HEK293 (cell line): ENCODE data around the gene VRTN.

Experiments used
- CTCF ChIP-seq: fragments of 450-650 bp; formaldehyde crosslinking; IDR thresholded peaks from 2 replicates; pipeline ENCODE4 v1.5.1; 2016; ENCODE audit warnings: missing biosample characterization, missing genetic modification characterization
- GLI4 ChIP-seq: fragments of 450-650 bp; formaldehyde crosslinking; IDR thresholded peaks from 2 replicates; pipeline ENCODE4 v1.5.1; 2016; ENCODE audit warnings: missing biosample characterization, missing genetic modification characterization
- PATZ1 ChIP-seq: fragments of 450-650 bp; formaldehyde crosslinking; IDR thresholded peaks from 2 replicates; pipeline ENCODE4 v1.5.1; 2016; ENCODE audit warnings: missing biosample characterization, missing genetic modification characterization
- TCF7L2 ChIP-seq: IDR thresholded peaks from 2 replicates; pipeline ENCODE4 v1.6.1; 2011; ENCODE audit warnings: low read depth, mild to moderate bottlenecking, inconsistent platforms, low read length, moderate library complexity, borderline replicate concordance
- ZBTB1 ChIP-seq: fragments of 450-650 bp; formaldehyde crosslinking; IDR thresholded peaks from 2 replicates; pipeline ENCODE4 v1.5.1; 2016; ENCODE audit warnings: missing biosample characterization, missing genetic modification characterization
- ZBTB21 ChIP-seq: fragments of 450-650 bp; formaldehyde crosslinking; IDR thresholded peaks from 2 replicates; pipeline ENCODE4 v1.5.1; 2017; ENCODE audit warnings: missing biosample characterization, missing genetic modification characterization
- ZBTB8A ChIP-seq: fragments of 450-650 bp; formaldehyde crosslinking; IDR thresholded peaks from 2 replicates; pipeline ENCODE4 v1.5.1; 2016; ENCODE audit warnings: missing biosample characterization, missing genetic modification characterization
- ZNF146 ChIP-seq: fragments of 450-650 bp; formaldehyde crosslinking; IDR thresholded peaks from 2 replicates; pipeline ENCODE4 v1.5.1; 2016; ENCODE audit warnings: missing biosample characterization, missing genetic modification characterization
- ZNF175 ChIP-seq: fragments of 450-650 bp; formaldehyde crosslinking; IDR thresholded peaks from 2 replicates; pipeline ENCODE4 v1.5.1; 2016; ENCODE audit warnings: missing biosample characterization, missing genetic modification characterization
- ZNF2 ChIP-seq: fragments of 450-650 bp; formaldehyde crosslinking; IDR thresholded peaks from 2 replicates; pipeline ENCODE4 v1.5.1; 2016; ENCODE audit warnings: missing biosample characterization, missing genetic modification characterization
- ZNF274 ChIP-seq, 2 experiments: fragments of 200-500 bp in 1 of 2; fragments of 450-650 bp in 1 of 2; sonication (Bioruptor generic) in 1 of 2; formaldehyde crosslinking in 1 of 2; IDR thresholded peaks; 2 replicates each; pipeline versions ENCODE4 v1.5.1 to v1.6.1; 2014 to 2016; ENCODE audit warnings: borderline replicate concordance in 1 of 2, inconsistent platforms in 1 of 2, low read length in 1 of 2, missing biosample characterization in 1 of 2, missing genetic modification characterization in 1 of 2

GRCh38 chr14:74368441-74368840 lies 20.2 kb downstream of the VRTN start:
- TF ChIP-seq GLI4 (tag by site-specific recombination) (no peak), ZBTB1 (tag by site-specific recombination) (no peak), PATZ1 (tag by site-specific recombination) (no peak), ZBTB8A (tag by site-specific recombination) (no peak), ZNF175 (tag by site-specific recombination) (no peak), ZNF274 (IDR thresholded peaks at IDR 0.05; ENCODE audit: low read length) (no peak), ZNF274 (tag by site-specific recombination; IDR thresholded peaks at IDR 0.05; ENCODE audit: borderline replicate concordance) (no peak), CTCF (no peak), ZNF146 (tag by site-specific recombination) (no peak), ZNF2 (tag by site-specific recombination) (no peak), TCF7L2 (no peak), ZBTB21 (tag by site-specific recombination) (no peak)
